Measurements from ENCODE around the gene PRLH.
"Not testable (repeated sequence)": the region's sequence is repeated elsewhere in the genome, so short reads cannot be mapped to it uniquely, and the experiment has no call there.

The PRLH gene

GRCh38 chr2:237592425-237592980 is 26.1 kb downstream of the PRLH start:
- Histone ChIP-seq H3K27ac (ENCODE audit: poor library complexity, severe bottlenecking) (no peak overlapping the region), H3K27me3 (ENCODE audit: insufficient read depth, poor library complexity, severe bottlenecking) (no peaks in the 10 kb centered on the region), H3K36me3 (ENCODE audit: low read depth) (no peaks in the 10 kb centered on the region), H3K4me3 (ENCODE audit: severe bottlenecking) (no peak overlapping the region), H3K9me3 (ENCODE audit: severe bottlenecking) (no peaks in the 10 kb centered on the region), H3K4me1 (ENCODE audit: insufficient read depth, poor library complexity, severe bottlenecking) (peaks cover 12% of the 10 kb centered on the region)
- no peak for DNase-seq (ENCODE audit: low spot score)
- TF ChIP-seq CTCF (IDR thresholded peaks at IDR 0.05; ENCODE audit: poor library complexity, severe bottlenecking) = no peak
- no peak for ATAC-seq (ENCODE audit: low read depth)

GRCh38 chr2:237593036-237593435 is 26.7 kb downstream of the PRLH start:
- ATAC-seq (ENCODE audit: low read depth) = no peak
- Histone ChIP-seq H3K4me1 (ENCODE audit: insufficient read depth, poor library complexity, severe bottlenecking) (peaks cover 12% of the 10 kb centered on the region), H3K36me3 (ENCODE audit: low read depth) (no peaks in the 10 kb centered on the region), H3K4me3 (ENCODE audit: severe bottlenecking) (no peak overlapping the region), H3K9me3 (ENCODE audit: severe bottlenecking) (no peaks in the 10 kb centered on the region), H3K27me3 (ENCODE audit: insufficient read depth, poor library complexity, severe bottlenecking) (no peaks in the 10 kb centered on the region), H3K27ac (ENCODE audit: poor library complexity, severe bottlenecking) (no peak overlapping the region)
- no peak for TF ChIP-seq CTCF (IDR thresholded peaks at IDR 0.05; ENCODE audit: poor library complexity, severe bottlenecking)
- no peak for DNase-seq (ENCODE audit: low spot score)

GRCh38 chr2:237593596-237594320 is 27.4 kb downstream of the PRLH start:
- no peak overlapping the region for H3K4me3 ChIP-seq (ENCODE audit: severe bottlenecking)
- no peaks in the 10 kb centered on the region for H3K9me3 ChIP-seq (ENCODE audit: severe bottlenecking)
- no peak overlapping the region for H3K27ac ChIP-seq (ENCODE audit: poor library complexity, severe bottlenecking)

GRCh38 chr2:237594514-237594871 is 28.1 kb downstream of the PRLH start:
- Histone ChIP-seq H3K36me3 (ENCODE audit: low read depth) (no peaks in the 10 kb centered on the region), H3K4me1 (ENCODE audit: insufficient read depth, poor library complexity, severe bottlenecking) (peaks cover 12% of the 10 kb centered on the region), H3K4me3 (ENCODE audit: severe bottlenecking) (no peak overlapping the region), H3K27ac (ENCODE audit: poor library complexity, severe bottlenecking) (no peak overlapping the region), H3K27me3 (ENCODE audit: insufficient read depth, poor library complexity, severe bottlenecking) (no peaks in the 10 kb centered on the region), H3K9me3 (ENCODE audit: severe bottlenecking) (no peaks in the 10 kb centered on the region)
- DNase-seq (ENCODE audit: low spot score) (no peak), ATAC-seq (ENCODE audit: low read depth) (no peak)
- no peak for TF ChIP-seq CTCF (IDR thresholded peaks at IDR 0.05; ENCODE audit: poor library complexity, severe bottlenecking)

More at GRCh38 chr2:237593596-237594320, 27.4 kb downstream of the PRLH start:
- Histone ChIP-seq H3K4me1 (ENCODE audit: insufficient read depth, poor library complexity, severe bottlenecking) (peaks cover 12% of the 10 kb centered on the region), H3K27me3 (ENCODE audit: insufficient read depth, poor library complexity, severe bottlenecking) (no peaks in the 10 kb centered on the region), H3K36me3 (ENCODE audit: low read depth) (no peaks in the 10 kb centered on the region)
- TF ChIP-seq CTCF (IDR thresholded peaks at IDR 0.05; ENCODE audit: poor library complexity, severe bottlenecking) = no peak
- ATAC-seq (ENCODE audit: low read depth) (no peak), DNase-seq (ENCODE audit: low spot score) (no peak)

- H3K4me3 ChIP-seq (ENCODE audit: severe bottlenecking); H3K4me1 ChIP-seq (ENCODE audit: insufficient read depth, poor library complexity, severe bottlenecking); H3K36me3 ChIP-seq (ENCODE audit: low read depth); DNase-seq (ENCODE audit: low spot score); ATAC-seq (ENCODE audit: low read depth); H3K9me3 ChIP-seq (ENCODE audit: severe bottlenecking); H3K27me3 ChIP-seq (ENCODE audit: insufficient read depth, poor library complexity, severe bottlenecking); H3K27ac ChIP-seq (ENCODE audit: poor library complexity, severe bottlenecking): not testable (repeated sequence)
These were observed 29.6 kb downstream of the PRLH start for GRCh38 chr2:237595829-237596519.

All from RWPE2 (cell line).